HL-60 (cell line): ENCODE results near the gene GPC5.

Experiments
- DNase-seq, 2 experiments: peaks; one replicate each; pipeline ENCODE4 v3.0.0-alpha.2; 2010 to 2020; ENCODE audit warnings: low read depth in 1 of 2, low spot score in 1 of 2
- H3K27ac ChIP-seq: fragments of 250-450 bp; sonication (Bioruptor Pico); replicated peaks from 2 replicates; pipeline ENCODE4 v1.5.1; 2020; ENCODE audit warnings: mild to moderate bottlenecking, moderate library complexity
- H3K27me3 ChIP-seq: fragments of 250-450 bp; sonication (Bioruptor Pico); 2 replicates; pipeline ENCODE4 v1.5.1; 2021; ENCODE audit warnings: mild to moderate bottlenecking, moderate library complexity; ENCODE audit not compliant: insufficient read depth, poor library complexity, severe bottlenecking
- H3K4me3 ChIP-seq: replicated peaks from 2 replicates; pipeline ENCODE4 v1.5.1; 2011; ENCODE audit warnings: mild to moderate bottlenecking, control low read depth, low read length; ENCODE audit not compliant: insufficient read depth
- GABPA ChIP-seq: IDR thresholded peaks from 2 replicates; pipeline ENCODE4 v1.6.1; 2012; ENCODE audit warnings: low read depth
- POLR2AphosphoS5 ChIP-seq: IDR thresholded peaks from 2 replicates; pipeline ENCODE4 v1.6.1; 2012; ENCODE audit warnings: low read depth
- SPI1 ChIP-seq: IDR thresholded peaks from 2 replicates; pipeline ENCODE4 v1.6.1; 2012; ENCODE audit warnings: low read depth, mild to moderate bottlenecking, borderline replicate concordance
- TF ChIP-seq, protein P1 (sequence below): IDR thresholded peaks from 2 replicates; pipeline ENCODE4 v1.6.1; 2012; ENCODE audit warnings: low read depth; ENCODE audit not compliant: insufficient replicate concordance
- TF ChIP-seq, protein P2 (sequence below): IDR thresholded peaks from one replicate; pipeline ENCODE4 v1.5.1; 2011; ENCODE audit warnings: low read length, control low read depth, inconsistent platforms; ENCODE audit not compliant: insufficient read depth

The GPC5 gene

DNA sequence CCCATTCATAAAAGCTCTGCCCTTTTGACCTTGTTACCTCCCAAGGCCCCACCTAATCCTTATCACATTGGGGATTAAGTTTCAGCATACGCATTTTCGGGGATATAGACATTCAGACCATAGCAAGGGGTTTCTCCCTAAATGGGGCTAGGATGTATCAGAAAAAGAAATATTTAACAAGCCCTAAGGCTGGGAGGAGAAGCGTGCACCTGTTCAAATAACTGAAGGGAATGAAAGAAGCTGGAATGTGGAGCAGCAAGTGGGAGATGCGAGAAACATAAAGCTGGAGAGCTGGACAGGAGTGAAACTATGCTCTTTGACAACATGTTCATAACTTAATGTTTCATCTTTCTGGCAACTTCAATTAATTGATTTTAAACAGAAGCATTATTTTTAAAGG is 1016.4 kb downstream of the GPC5 start:
- DNase-seq: no peak
- TF ChIP-seq POLR2AphosphoS5 (no peak), SPI1 (no peak), GABPA (no peak)
- TF ChIP-seq, protein P1, sequence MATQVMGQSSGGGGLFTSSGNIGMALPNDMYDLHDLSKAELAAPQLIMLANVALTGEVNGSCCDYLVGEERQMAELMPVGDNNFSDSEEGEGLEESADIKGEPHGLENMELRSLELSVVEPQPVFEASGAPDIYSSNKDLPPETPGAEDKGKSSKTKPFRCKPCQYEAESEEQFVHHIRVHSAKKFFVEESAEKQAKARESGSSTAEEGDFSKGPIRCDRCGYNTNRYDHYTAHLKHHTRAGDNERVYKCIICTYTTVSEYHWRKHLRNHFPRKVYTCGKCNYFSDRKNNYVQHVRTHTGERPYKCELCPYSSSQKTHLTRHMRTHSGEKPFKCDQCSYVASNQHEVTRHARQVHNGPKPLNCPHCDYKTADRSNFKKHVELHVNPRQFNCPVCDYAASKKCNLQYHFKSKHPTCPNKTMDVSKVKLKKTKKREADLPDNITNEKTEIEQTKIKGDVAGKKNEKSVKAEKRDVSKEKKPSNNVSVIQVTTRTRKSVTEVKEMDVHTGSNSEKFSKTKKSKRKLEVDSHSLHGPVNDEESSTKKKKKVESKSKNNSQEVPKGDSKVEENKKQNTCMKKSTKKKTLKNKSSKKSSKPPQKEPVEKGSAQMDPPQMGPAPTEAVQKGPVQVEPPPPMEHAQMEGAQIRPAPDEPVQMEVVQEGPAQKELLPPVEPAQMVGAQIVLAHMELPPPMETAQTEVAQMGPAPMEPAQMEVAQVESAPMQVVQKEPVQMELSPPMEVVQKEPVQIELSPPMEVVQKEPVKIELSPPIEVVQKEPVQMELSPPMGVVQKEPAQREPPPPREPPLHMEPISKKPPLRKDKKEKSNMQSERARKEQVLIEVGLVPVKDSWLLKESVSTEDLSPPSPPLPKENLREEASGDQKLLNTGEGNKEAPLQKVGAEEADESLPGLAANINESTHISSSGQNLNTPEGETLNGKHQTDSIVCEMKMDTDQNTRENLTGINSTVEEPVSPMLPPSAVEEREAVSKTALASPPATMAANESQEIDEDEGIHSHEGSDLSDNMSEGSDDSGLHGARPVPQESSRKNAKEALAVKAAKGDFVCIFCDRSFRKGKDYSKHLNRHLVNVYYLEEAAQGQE: no peak
- TF ChIP-seq, protein P2, sequence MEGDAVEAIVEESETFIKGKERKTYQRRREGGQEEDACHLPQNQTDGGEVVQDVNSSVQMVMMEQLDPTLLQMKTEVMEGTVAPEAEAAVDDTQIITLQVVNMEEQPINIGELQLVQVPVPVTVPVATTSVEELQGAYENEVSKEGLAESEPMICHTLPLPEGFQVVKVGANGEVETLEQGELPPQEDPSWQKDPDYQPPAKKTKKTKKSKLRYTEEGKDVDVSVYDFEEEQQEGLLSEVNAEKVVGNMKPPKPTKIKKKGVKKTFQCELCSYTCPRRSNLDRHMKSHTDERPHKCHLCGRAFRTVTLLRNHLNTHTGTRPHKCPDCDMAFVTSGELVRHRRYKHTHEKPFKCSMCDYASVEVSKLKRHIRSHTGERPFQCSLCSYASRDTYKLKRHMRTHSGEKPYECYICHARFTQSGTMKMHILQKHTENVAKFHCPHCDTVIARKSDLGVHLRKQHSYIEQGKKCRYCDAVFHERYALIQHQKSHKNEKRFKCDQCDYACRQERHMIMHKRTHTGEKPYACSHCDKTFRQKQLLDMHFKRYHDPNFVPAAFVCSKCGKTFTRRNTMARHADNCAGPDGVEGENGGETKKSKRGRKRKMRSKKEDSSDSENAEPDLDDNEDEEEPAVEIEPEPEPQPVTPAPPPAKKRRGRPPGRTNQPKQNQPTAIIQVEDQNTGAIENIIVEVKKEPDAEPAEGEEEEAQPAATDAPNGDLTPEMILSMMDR: no peak
- Histone ChIP-seq H3K27me3 (no peaks in the 10 kb centered on the region), H3K27ac (no peak overlapping the region), H3K4me3 (no peak overlapping the region)

DNA sequence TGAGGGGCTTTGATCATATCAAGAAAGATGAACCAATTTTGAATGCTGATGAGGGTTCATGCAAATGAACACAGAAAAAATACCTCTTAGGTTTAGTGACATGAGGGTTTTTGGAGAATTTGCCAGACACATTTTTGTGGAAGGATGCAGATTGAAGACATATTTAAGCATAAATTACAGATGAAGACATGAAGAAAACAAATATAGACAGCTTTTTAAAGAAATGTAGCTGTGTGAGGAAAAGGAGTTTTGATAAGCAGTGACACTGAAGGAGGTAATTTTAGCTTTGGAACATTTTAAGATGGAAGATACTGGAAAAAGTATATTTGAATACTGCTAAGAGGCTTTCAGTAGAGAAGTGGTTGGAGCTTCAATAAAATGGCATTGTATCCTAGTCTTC is 1017.4 kb downstream of the GPC5 start:
- Histone ChIP-seq H3K27ac (no peak overlapping the region), H3K27me3 (no peaks in the 10 kb centered on the region), H3K4me3 (no peak overlapping the region)
- TF ChIP-seq POLR2AphosphoS5 (no peak), GABPA (no peak), SPI1 (no peak)
- TF ChIP-seq, protein P1: no peak
- TF ChIP-seq, protein P2: no peak
- no peak for DNase-seq

DNA sequence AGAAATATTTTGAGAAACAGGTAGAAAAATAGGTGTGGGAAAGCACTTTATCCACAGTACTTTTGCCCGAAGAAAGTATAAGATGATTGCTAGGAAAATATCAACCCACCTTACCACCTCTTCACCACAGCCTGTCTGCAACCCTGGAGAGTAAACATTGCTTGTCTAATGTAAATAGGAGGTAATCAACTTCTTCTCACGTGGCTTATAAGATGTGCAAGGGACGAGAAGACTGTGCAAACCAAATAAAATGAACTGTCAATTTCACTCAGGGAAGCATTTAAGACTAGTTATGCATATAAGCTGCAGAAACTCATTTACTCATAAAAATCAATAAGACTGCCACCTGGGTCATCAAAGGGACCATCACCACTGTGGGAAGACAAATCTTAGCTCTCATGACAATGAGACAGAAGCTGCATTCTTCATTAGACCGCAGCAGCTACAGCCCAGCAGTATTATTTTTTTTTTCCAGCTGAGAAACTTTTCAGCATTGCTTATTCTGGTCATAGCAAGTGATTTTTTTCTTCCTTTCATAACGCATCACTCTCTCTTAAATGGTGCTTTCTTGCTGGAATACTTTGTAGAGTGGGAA is 1020.5 kb downstream of the GPC5 start:
- TF ChIP-seq, protein P1: no peak
- TF ChIP-seq, protein P2: no peak
- TF ChIP-seq SPI1 (no peak), POLR2AphosphoS5 (no peak), GABPA (no peak)
- no peak for DNase-seq
- H3K27ac ChIP-seq: no peak overlapping the region

More for the DNA sequence above, 1020.5 kb downstream of the GPC5 start:
- Histone ChIP-seq H3K27me3 (no peaks in the 10 kb centered on the region), H3K4me3 (no peak overlapping the region)
